ENCODE data around the gene MYH11. TPM values are rescaled to one million over a fixed set of nuclear protein-coding genes. Genes with fewer than 3 reads are reported as not detected.

The MYH11 gene
- total and polyA plus RNA-seq, 10 of the 15 experiments (the other 5 are each of a cell fraction or from before 2014, with no cell fraction given), result 0.01 to 1.9 (median 0.13) TPM; not detected in 1

- WGBS (ENCODE audit: insufficient coverage, insufficient replicate concordance, low lambda C conversion rate, missing lambda C conversion rate), result 97% methylated on average over 3 of the region's 3 CpGs
- TF ChIP-seq KAT2A (conservative IDR thresholded peaks at IDR 0.05; ENCODE audit: control insufficient read depth, low read depth, low read length), result no peak
- no peak for TF ChIP-seq NRF1 (conservative IDR thresholded peaks at IDR 0.05; ENCODE audit: low read depth, low read length)
- no peak for TF ChIP-seq SP1 (IDR thresholded peaks at IDR 0.05; ENCODE audit: low read depth, low read length)
- TF ChIP-seq DPF2 (IDR thresholded peaks at IDR 0.05), result no peak
- no peak for TF ChIP-seq SKIL (IDR thresholded peaks at IDR 0.05; ENCODE audit: low read depth, poor library complexity, severe bottlenecking)
- TF ChIP-seq, protein P1, sequence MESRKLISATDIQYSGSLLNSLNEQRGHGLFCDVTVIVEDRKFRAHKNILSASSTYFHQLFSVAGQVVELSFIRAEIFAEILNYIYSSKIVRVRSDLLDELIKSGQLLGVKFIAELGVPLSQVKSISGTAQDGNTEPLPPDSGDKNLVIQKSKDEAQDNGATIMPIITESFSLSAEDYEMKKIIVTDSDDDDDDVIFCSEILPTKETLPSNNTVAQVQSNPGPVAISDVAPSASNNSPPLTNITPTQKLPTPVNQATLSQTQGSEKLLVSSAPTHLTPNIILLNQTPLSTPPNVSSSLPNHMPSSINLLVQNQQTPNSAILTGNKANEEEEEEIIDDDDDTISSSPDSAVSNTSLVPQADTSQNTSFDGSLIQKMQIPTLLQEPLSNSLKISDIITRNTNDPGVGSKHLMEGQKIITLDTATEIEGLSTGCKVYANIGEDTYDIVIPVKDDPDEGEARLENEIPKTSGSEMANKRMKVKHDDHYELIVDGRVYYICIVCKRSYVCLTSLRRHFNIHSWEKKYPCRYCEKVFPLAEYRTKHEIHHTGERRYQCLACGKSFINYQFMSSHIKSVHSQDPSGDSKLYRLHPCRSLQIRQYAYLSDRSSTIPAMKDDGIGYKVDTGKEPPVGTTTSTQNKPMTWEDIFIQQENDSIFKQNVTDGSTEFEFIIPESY (IDR thresholded peaks at IDR 0.05), result no peak
- TF ChIP-seq NFXL1 (IDR thresholded peaks at IDR 0.05; ENCODE audit: borderline replicate concordance), result no peak
- no peak for TF ChIP-seq USF2 (IDR thresholded peaks at IDR 0.05; ENCODE audit: borderline replicate concordance, low read depth, low read length)
- TF ChIP-seq TAF1 (IDR thresholded peaks at IDR 0.05; ENCODE audit: borderline replicate concordance, low read depth, low read length), result no peak
- TF ChIP-seq EGR1 (IDR thresholded peaks at IDR 0.05; ENCODE audit: borderline replicate concordance in 1 of 2, low read depth in 2 of 2, low read length in 2 of 2), result no peak
- no peak for TF ChIP-seq RFX5 (IDR thresholded peaks at IDR 0.05; ENCODE audit: low read depth, low read length)
- no peak for TF ChIP-seq RELA (IDR thresholded peaks at IDR 0.05; ENCODE audit: borderline replicate concordance, partially characterized antibody)
- no peak for TF ChIP-seq SIN3A (IDR thresholded peaks at IDR 0.05; ENCODE audit: low read depth, low read length)
- no peak for TF ChIP-seq ZNF384 (IDR thresholded peaks at IDR 0.05; ENCODE audit: borderline replicate concordance, low read depth, low read length)
- no peak for TF ChIP-seq CREB1 (IDR thresholded peaks at IDR 0.05; ENCODE audit: low read depth)
- no peak for TF ChIP-seq CHD2 (IDR thresholded peaks at IDR 0.05; ENCODE audit: borderline replicate concordance, low read depth, low read length)
Observed at GRCh38 chr16:15882563-15882962, 25.7 kb upstream of the MYH11 start.

More at GRCh38 chr16:15882563-15882962, 25.7 kb upstream of the MYH11 start:
- no peak for ATAC-seq
- ChIA-PET SMC1A (ENCODE audit: uncharacterized antibody, unreplicated experiment) (interaction anchor here (2.0 kb wide), 1 partner anchor 9 kb away, joined by 6 read pairs; no protein-coding TSS in a partner anchor), POLR2A (no interaction called here), RAD21 (ENCODE audit: unreplicated experiment) (no interaction called here), CTCF (interaction anchor here (2.1 kb wide), 1 partner anchor 8 kb away, joined by 12 read pairs; no protein-coding TSS in a partner anchor)
- BruUV-seq (replicated peaks), result no TSS peak
- no peak for FAIRE-seq
- no peak for DNase-seq (ENCODE audit: low read depth, low spot score)
- Histone ChIP-seq H3K36me3 (ENCODE audit: control insufficient read depth in 2 of 2, insufficient read depth in 2 of 2, low read length in 1 of 2) (peaks cover 3 to 6% of the 10 kb centered on the region in 2 experiments), H3K27ac (ENCODE audit: control insufficient read depth, insufficient read depth) (no peak overlapping the region), H3K79me2 (ENCODE audit: control insufficient read depth, insufficient read depth, low read length) (peaks cover 26% of the 10 kb centered on the region), H3K4me3 (no peak overlapping the region), H3K9me3 (replicated peaks; ENCODE audit: control insufficient read depth, insufficient read depth, low read length) (no peaks in the 10 kb centered on the region), H3K4me2 (ENCODE audit: control insufficient read depth, insufficient read depth) (no peak overlapping the region), H2AFZ (ENCODE audit: control insufficient read depth, low read depth, low read length) (no peak overlapping the region), H3K9ac (ENCODE audit: control insufficient read depth, insufficient read depth, low read length) (no peak overlapping the region), H4K20me1 (ENCODE audit: control insufficient read depth, insufficient read depth) (no peaks in the 10 kb centered on the region), H3K27me3 (replicated peaks in 1 of 2; ENCODE audit: control insufficient read depth in 2 of 2, insufficient read depth in 2 of 2, low read length in 1 of 2) (no peaks in the 10 kb centered on the region), H3K4me1 (ENCODE audit: control insufficient read depth, insufficient read depth, low read length) (peaks cover 7% of the 10 kb centered on the region; the same call in 1 of the 2 replicates)
- in situ Hi-C loops (cut with MboI) (no loop called here), intact Hi-C loops (cut with micrococcal nuclease; ENCODE audit: unreplicated experiment) (loop anchor here (10.0 kb wide), 1 partner anchor 152 kb away; no protein-coding TSS in a partner anchor)
